ENCODE results near the gene AUTS2. TPM values are rescaled to one million over a fixed set of nuclear protein-coding genes. Genes with fewer than 3 reads are reported as not detected.
A peak's percentile ranks its signal among the peaks of the same experiment; 100 is the strongest.
"Not testable (repeated sequence)": the region's sequence is repeated elsewhere in the genome, so short reads cannot be mapped to it uniquely, and the experiment has no call there.

AUTS2 gene
- total RNA-seq, 6 experiments from 2014 or later = 10.4 to 32.0 (median 19.3) TPM

GRCh38 chr7:70810558-70811139, 1212.4 kb downstream of the AUTS2 start:
- ATAC-seq = peak; percentile 91 to 97 (median 94)

DNA sequence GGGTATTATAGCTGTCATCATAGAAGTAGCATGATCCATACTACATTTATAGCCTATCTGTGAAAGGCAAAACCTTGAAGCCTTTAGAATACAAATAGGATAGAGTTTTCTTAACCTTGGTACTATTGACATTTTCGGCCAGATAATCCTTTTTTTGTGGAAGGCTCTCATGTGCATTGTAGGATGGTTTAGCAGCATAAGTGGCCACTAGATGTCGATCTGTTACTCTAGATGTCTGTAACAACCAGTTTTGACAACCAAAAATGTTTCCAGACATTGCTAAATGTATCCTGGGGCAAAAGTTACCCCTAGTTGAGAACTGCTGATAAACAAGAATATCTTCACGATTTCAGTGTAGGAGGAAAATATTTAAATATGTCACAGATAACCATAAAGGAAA, 1214.2 kb downstream of the AUTS2 start:
- Histone ChIP-seq H3K36me3 (no peaks in the 10 kb centered on the region), H3K27ac (no peak overlapping the region), H3K9me3 (no peaks in the 10 kb centered on the region), H3K4me1 (peaks cover 0 to 13% (median 4%) of the 10 kb centered on the region in 4 donors), H3K27me3 (no peaks in the 10 kb centered on the region), H3K4me3 (no peak overlapping the region)
- ATAC-seq (peak; percentile 57 to 85 (median 68)), DNase-seq (no peak)
- WGBS (ENCODE audit: insufficient coverage, low coverage, low lambda C conversion rate, missing lambda C conversion rate) = 17% methylated on average over 3 of the region's 3 CpGs
- TF ChIP-seq CTCF (IDR thresholded peaks at IDR 0.05) = peak; percentile 36 to 67 (median 54)
- TF ChIP-seq POLR2A (IDR thresholded peaks at IDR 0.05) = no peak
- intact Hi-C loops (cut with DNase I) = no loop called here

More at GRCh38 chr7:70810558-70811139, 1212.4 kb downstream of the AUTS2 start:
- no peak for DNase-seq
- 31% methylated on average over 3 of the region's 3 CpGs for WGBS (ENCODE audit: insufficient coverage, low coverage, low lambda C conversion rate, missing lambda C conversion rate)
- intact Hi-C loops (cut with DNase I) = no loop called here
- TF ChIP-seq POLR2A (IDR thresholded peaks at IDR 0.05) (no peak), CTCF (IDR thresholded peaks at IDR 0.05) (no peak)
- H3K27me3 ChIP-seq = no peaks in the 10 kb centered on the region
- H3K27ac ChIP-seq = peak overlapping the region in 2 of 3 donors; percentile 44 to 65
- H3K9me3 ChIP-seq = no peaks in the 10 kb centered on the region
- H3K36me3 ChIP-seq = no peaks in the 10 kb centered on the region
- H3K4me3 ChIP-seq = no peak overlapping the region
- H3K4me1 ChIP-seq = peaks cover 0 to 13% (median 4%) of the 10 kb centered on the region in 4 donors

DNA sequence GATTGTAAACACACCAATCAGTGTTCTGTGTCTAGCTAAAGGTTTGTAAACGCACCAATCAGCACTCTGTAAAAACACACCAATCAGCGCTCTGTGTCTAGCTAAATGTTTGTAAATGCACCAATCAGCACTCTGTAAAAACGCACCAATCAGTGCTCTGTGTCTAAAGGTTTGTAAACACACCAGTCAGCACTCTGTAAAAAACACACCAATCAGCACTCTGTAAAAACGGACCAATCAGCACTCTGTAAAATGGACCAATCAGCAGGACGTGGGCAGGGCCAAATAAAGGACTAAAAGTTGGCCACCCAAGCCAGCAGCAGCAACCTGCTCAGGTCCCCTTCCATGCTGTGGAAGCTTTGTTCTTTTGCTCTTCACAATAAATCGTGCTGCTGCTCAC, 1224.2 kb downstream of the AUTS2 start:
- H3K9me3 ChIP-seq, ATAC-seq, H3K4me3 ChIP-seq, DNase-seq, H3K27ac ChIP-seq, H3K4me1 ChIP-seq, H3K27me3 ChIP-seq, H3K36me3 ChIP-seq: not testable (repeated sequence)
- WGBS (ENCODE audit: insufficient coverage, low coverage, low lambda C conversion rate, missing lambda C conversion rate) = 70% methylated on average over 4 of the region's 6 CpGs
- intact Hi-C loops (cut with DNase I) = loop anchor here in 1 of 2 donors (10.0 kb wide), 1 partner anchor 912 kb away; no protein-coding TSS in a partner anchor

DNA sequence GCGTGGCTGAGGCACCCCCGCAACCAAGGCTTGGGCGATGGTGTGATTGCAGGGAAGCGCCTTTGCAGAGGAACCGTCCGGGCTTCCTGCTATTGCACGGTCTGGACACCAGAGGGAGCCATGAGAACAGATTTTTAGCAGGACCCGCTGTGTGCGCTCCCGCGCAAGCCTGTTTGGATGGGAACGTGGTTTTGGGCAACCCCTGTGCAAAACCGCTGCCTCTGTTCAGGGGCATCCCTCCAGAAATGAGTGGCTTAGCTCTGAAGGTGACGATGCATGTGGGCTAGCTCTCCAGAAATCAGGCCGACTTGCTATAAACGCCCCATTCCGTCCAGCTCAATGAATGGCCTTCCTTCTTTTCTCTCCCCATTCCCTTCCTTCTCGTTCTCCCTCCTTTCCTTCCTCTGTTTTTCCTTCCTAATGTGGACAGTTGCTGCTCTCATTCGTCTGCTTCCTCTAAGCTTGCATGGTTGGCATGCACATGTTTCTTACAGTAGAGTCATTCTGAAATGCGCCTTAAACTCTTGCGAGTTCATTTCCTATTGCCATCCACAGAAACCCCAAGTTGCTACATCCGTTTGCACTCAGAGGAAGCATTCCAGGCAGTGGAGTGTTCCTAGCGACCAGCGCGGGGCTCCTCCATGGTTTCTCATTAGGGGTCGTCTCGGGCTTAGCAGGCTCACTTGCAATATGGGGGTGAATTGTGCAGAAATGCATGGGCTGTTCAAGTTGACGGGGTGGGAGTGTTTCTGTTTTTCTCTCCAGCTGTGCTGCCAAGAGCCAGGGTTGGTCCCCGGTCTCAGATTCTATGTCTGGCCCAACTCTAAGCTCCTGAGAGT, 1231.2 kb downstream of the AUTS2 start:
- intact Hi-C loops (cut with DNase I) = loop anchor here in 1 of 2 donors (10.0 kb wide), 1 partner anchor 905 kb away; no protein-coding TSS in a partner anchor
- peaks cover 0 to 10% (median 5%) of the 10 kb centered on the region in 4 donors for H3K4me1 ChIP-seq
- ATAC-seq (peak; percentile 88 to 96 (median 91)), DNase-seq (peak; percentile 62 to 74 (median 71))
- 10% methylated on average over 19 of the region's 29 CpGs for WGBS (ENCODE audit: insufficient coverage, low coverage, low lambda C conversion rate, missing lambda C conversion rate)
- H3K36me3 ChIP-seq = no peaks in the 10 kb centered on the region
- no peaks in the 10 kb centered on the region for H3K27me3 ChIP-seq
- peak overlapping the region in 1 of 3 donors; percentile 10 for H3K4me3 ChIP-seq
- TF ChIP-seq CTCF (IDR thresholded peaks at IDR 0.05) (peak; percentile 72 to 93 (median 84)), POLR2A (IDR thresholded peaks at IDR 0.05) (no peak)
- no peak overlapping the region for H3K27ac ChIP-seq
- H3K9me3 ChIP-seq = no peaks in the 10 kb centered on the region

- intact Hi-C loops (cut with DNase I) = no loop called here
- peak in 3 of 4 donors; percentile 25 to 48 (median 27) for ATAC-seq
- WGBS (ENCODE audit: insufficient coverage, low coverage, low lambda C conversion rate, missing lambda C conversion rate) = 41% methylated on average over 5 of the region's 7 CpGs
- DNase-seq = no peak
- no peak for TF ChIP-seq POLR2A (IDR thresholded peaks at IDR 0.05)
- TF ChIP-seq CTCF (IDR thresholded peaks at IDR 0.05) = no peak
- H3K9me3 ChIP-seq = no peaks in the 10 kb centered on the region
- H3K36me3 ChIP-seq = no peaks in the 10 kb centered on the region
- peaks cover 0 to 10% (median 5%) of the 10 kb centered on the region in 4 donors for H3K4me1 ChIP-seq
- H3K27me3 ChIP-seq = no peaks in the 10 kb centered on the region
- H3K4me3 ChIP-seq = no peak overlapping the region
- no peak overlapping the region for H3K27ac ChIP-seq
Measured at GRCh38 chr7:70830060-70830395, 1231.8 kb downstream of the AUTS2 start.
